Fibroblast of lung (primary cell): ENCODE data around the gene CALY. TPM values are rescaled to one million over a fixed set of nuclear protein-coding genes. Genes with fewer than 3 reads are reported as not detected.

ENCODE experiments used
- DNase-seq, 2 donors: peaks; one replicate each; pipeline versions ENCODE4 v3.0.0 to v3.0.0-alpha.2; 2010; ENCODE audit warnings: low read depth in 2 of 2
- H2AFZ ChIP-seq: 2 replicates; pipeline ENCODE4 v1.5.1; 2012; ENCODE audit warnings: low read length, control low read depth, inconsistent platforms
- H3K27ac ChIP-seq: 2 replicates; pipeline ENCODE4 v1.5.1; 2011; ENCODE audit warnings: low read length, control low read depth; ENCODE audit not compliant: insufficient read depth
- H3K27me3 ChIP-seq: 2 replicates; pipeline ENCODE4 v1.5.1; 2011; ENCODE audit warnings: mild to moderate bottlenecking, low read length; ENCODE audit not compliant: control insufficient read depth, insufficient read depth
- H3K36me3 ChIP-seq: 2 replicates; pipeline ENCODE4 v1.5.1; 2011; ENCODE audit warnings: low read length; ENCODE audit not compliant: control insufficient read depth, insufficient read depth
- H3K4me1 ChIP-seq: 2 replicates; pipeline ENCODE4 v1.5.1; 2011; ENCODE audit warnings: low read length; ENCODE audit not compliant: control insufficient read depth, insufficient read depth; ENCODE audit errors: extremely low read depth
- H3K4me2 ChIP-seq: 2 replicates; pipeline ENCODE4 v1.5.1; 2011; ENCODE audit warnings: low read length, control low read depth; ENCODE audit not compliant: insufficient read depth; ENCODE audit errors: extremely low read depth
- H3K4me3 ChIP-seq, 4 experiments: fragments of 200-600 bp in 1 of 4; sonication (generic) in 1 of 4; replicated peaks in 1 of 4; 2 replicates each; pipeline ENCODE4 v1.5.1; 2011 to 2016; ENCODE audit warnings: low read length in 4 of 4, low read depth in 3 of 4, mild to moderate bottlenecking in 3 of 4, control low read depth in 2 of 4, inconsistent platforms in 1 of 4, mixed read lengths in 1 of 4; ENCODE audit not compliant: insufficient read depth in 1 of 4; ENCODE audit errors: control extremely low read depth in 1 of 4
- H3K79me2 ChIP-seq: 2 replicates; pipeline ENCODE4 v1.5.1; 2012; ENCODE audit warnings: mild to moderate bottlenecking, low read length, inconsistent platforms; ENCODE audit not compliant: control insufficient read depth, insufficient read depth
- H3K9ac ChIP-seq: 2 replicates; pipeline ENCODE4 v1.5.1; 2011; ENCODE audit warnings: mild to moderate bottlenecking, low read length, control low read depth; ENCODE audit not compliant: insufficient read depth
- H3K9me3 ChIP-seq: 2 replicates; pipeline ENCODE4 v1.5.1; 2012; ENCODE audit warnings: low read depth, low read length; ENCODE audit not compliant: control insufficient read depth, insufficient read depth
- H4K20me1 ChIP-seq: 2 replicates; pipeline ENCODE4 v1.5.1; 2011; ENCODE audit warnings: low read length; ENCODE audit not compliant: control insufficient read depth, insufficient read depth; ENCODE audit errors: extremely low read depth
- CTCF ChIP-seq, 2 donors: IDR thresholded peaks in 1 of 2; conservative IDR thresholded peaks in 1 of 2; 1 replicate in 1 of 2; 2 replicates in 1 of 2; pipeline ENCODE4 v1.5.1; 2011 to 2012; ENCODE audit warnings: low read length in 2 of 2, control low read depth in 1 of 2, inconsistent platforms in 1 of 2, low read depth in 1 of 2, mild to moderate bottlenecking in 1 of 2
- EZH2 ChIP-seq: IDR thresholded peaks from 2 replicates; pipeline ENCODE4 v1.5.1; 2012; ENCODE audit warnings: low read length, control low read depth, mild to moderate bottlenecking; ENCODE audit errors: missing control alignments
- polyA plus RNA-seq, 2 donors: library from polyadenylated mRNA; depleted of rRNA in 1 of 2; stranded (reverse) in 1 of 2; unstranded in 1 of 2; fragments of >200 nt; gene quantifications; 2 replicates each; pipeline ENCODE4 v1.2.1, GENCODE V29; 2011 to 2012; ENCODE audit warnings: missing spikeins in 1 of 2
- total RNA-seq: library from RNA; depleted of rRNA; stranded (reverse); fragments of >200 nt; gene quantifications from 2 replicates; pipeline ENCODE4 v1.2.1, GENCODE V29; 2014

The CALY gene
- total and polyA plus RNA-seq, 2 donors (not counting 1 experiment from before 2014, with no cell fraction given), result not detected

DNA sequence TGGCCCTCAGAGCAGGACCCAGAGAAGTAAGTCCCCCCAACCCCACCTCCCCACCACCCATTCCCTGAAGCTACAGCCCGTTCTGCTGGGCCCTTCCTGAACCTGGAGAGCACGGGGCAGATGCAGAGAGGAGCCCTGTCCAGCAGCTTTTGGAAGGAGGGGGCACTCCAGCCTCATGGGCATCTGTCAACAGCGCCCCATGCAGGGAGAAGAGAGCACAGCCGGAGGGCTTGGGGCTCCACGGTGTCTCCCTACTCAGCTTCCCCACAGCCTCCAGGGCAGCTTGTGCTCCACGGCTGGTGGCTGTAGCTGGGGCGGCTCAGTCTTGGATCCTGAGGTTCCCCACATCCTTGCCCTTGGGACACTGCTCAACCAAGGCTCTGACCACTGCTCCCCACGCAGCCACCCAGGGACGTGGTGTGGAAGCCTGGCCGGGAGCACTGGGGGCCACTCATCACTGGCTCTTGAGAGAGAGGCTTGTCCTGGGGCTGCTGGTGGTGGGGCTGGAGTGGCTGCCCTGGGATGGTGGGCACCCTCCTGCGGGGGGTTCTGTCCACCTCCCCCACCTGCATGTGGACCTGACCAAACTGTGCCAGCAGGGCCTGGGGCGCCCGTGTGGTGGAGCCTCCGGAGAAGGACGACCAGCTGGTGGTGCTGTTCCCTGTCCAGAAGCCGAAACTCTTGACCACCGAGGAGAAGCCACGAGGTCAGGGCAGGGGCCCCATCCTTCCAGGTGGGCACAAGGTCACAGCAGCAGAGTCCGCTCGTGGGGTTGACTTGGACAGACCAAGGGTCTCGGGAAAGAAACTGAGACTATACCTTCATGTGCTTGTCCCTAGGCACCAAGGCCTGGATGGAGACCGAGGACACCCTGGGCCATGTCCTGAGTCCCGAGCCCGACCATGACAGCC, 15.0 kb upstream of the CALY start:
- H3K79me2 ChIP-seq, result no peaks in the 10 kb centered on the region
- no peaks in the 10 kb centered on the region for H4K20me1 ChIP-seq
- H3K4me3 ChIP-seq, result no peak overlapping the region
- no peak overlapping the region for H3K4me2 ChIP-seq
- no peaks in the 10 kb centered on the region for H3K36me3 ChIP-seq
- no peak for DNase-seq
- no peaks in the 10 kb centered on the region for H3K27me3 ChIP-seq
- no peak overlapping the region for H3K27ac ChIP-seq
- no peak overlapping the region for H3K9ac ChIP-seq
- no peaks in the 10 kb centered on the region for H3K9me3 ChIP-seq
- no peak for TF ChIP-seq CTCF (conservative IDR thresholded peaks at IDR 0.05 in 1 of 2, IDR thresholded peaks at IDR 0.05 in 1 of 2; ENCODE audit: low read depth in 1 of 2, low read length in 2 of 2)
- no peak for TF ChIP-seq EZH2
- no peaks in the 10 kb centered on the region for H3K4me1 ChIP-seq
- no peak overlapping the region for H2AFZ ChIP-seq

DNA sequence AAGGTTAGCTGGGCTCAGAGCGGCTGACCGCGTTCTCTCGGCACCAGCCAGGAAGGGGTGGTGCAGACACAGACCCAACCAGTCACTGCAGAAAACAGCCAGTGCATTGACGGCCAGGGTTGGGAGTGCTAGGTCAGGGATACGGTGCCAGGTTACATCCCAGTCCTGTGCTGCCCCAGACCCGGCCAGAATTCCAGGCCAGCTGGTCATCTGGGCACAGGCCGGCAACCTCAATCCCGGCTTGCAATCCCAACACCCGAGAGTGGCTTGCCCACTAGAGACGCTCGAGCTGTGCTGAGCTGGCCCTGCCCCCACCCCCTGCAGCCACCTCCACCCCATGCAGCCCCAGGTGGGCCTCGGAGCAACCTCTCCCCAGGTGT, 14.2 kb upstream of the CALY start:
- Histone ChIP-seq H3K9ac (no peak overlapping the region), H3K4me3 (no peak overlapping the region), H3K4me2 (no peak overlapping the region), H3K9me3 (no peaks in the 10 kb centered on the region), H3K4me1 (no peaks in the 10 kb centered on the region), H3K36me3 (no peaks in the 10 kb centered on the region), H2AFZ (no peak overlapping the region), H3K27ac (no peak overlapping the region), H3K27me3 (no peaks in the 10 kb centered on the region), H3K79me2 (no peaks in the 10 kb centered on the region), H4K20me1 (no peaks in the 10 kb centered on the region)
- no peak for DNase-seq
- TF ChIP-seq CTCF (conservative IDR thresholded peaks at IDR 0.05 in 1 of 2, IDR thresholded peaks at IDR 0.05 in 1 of 2; ENCODE audit: low read depth in 1 of 2, low read length in 2 of 2) (no peak), EZH2 (no peak)

- H3K27me3 ChIP-seq, result no peaks in the 10 kb centered on the region
- TF ChIP-seq CTCF (conservative IDR thresholded peaks at IDR 0.05 in 1 of 2, IDR thresholded peaks at IDR 0.05 in 1 of 2; ENCODE audit: low read depth in 1 of 2, low read length in 2 of 2) (no peak), EZH2 (no peak)
- no peaks in the 10 kb centered on the region for H3K36me3 ChIP-seq
- no peak overlapping the region for H3K4me3 ChIP-seq
- no peak overlapping the region for H3K27ac ChIP-seq
- H4K20me1 ChIP-seq, result no peaks in the 10 kb centered on the region
- H3K79me2 ChIP-seq, result no peaks in the 10 kb centered on the region
- no peaks in the 10 kb centered on the region for H3K4me1 ChIP-seq
- no peak overlapping the region for H3K4me2 ChIP-seq
- no peaks in the 10 kb centered on the region for H3K9me3 ChIP-seq
- no peak overlapping the region for H2AFZ ChIP-seq
- H3K9ac ChIP-seq, result no peak overlapping the region
- no peak for DNase-seq
Observed at GRCh38 chr10:133350283-133350949, 13.7 kb upstream of the CALY start.
